GM23248 (cell line): ENCODE measurements around the gene DST.

ENCODE experiments used
- EZH2 ChIP-seq: fragments of 200-600 bp; sonication (generic); IDR thresholded peaks from 2 replicates; pipeline ENCODE4 v1.6.1; 2018; ENCODE audit warnings: antibody characterized with exemption, mild to moderate bottlenecking; ENCODE audit not compliant: insufficient read depth, poor library complexity, severe bottlenecking
- EZH2phosphoT487 ChIP-seq: fragments of 200-600 bp; sonication (generic); IDR thresholded peaks from 2 replicates; pipeline ENCODE4 v1.6.1; 2018; ENCODE audit warnings: antibody characterized with exemption, moderate library complexity, mild to moderate bottlenecking, low read depth; ENCODE audit not compliant: insufficient read depth

DNA sequence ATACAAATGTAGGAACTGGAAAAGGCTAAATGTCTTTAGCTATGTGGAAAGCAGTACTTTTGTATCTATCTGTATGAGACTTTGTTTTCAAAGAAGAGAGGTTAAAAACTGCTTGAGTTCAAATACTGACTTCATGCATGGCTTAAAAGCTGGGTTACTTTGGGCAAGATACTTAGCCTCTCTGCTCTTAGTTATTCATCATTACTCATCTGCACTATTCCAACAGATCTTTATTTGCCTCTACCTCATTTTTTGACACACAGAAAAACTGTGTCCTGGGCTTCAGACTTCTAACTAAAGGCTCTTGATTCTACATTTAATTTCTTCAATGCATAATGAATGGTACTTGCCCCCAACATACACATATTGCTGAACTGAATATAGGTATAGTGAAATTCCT is 114.8 kb downstream of the DST start:
- TF ChIP-seq EZH2, result no peak
- TF ChIP-seq EZH2phosphoT487, result no peak
